ENCODE measurements around the gene GPR153.
A peak's percentile ranks its signal among the peaks of the same experiment; 100 is the strongest.

GPR153 gene

DNA sequence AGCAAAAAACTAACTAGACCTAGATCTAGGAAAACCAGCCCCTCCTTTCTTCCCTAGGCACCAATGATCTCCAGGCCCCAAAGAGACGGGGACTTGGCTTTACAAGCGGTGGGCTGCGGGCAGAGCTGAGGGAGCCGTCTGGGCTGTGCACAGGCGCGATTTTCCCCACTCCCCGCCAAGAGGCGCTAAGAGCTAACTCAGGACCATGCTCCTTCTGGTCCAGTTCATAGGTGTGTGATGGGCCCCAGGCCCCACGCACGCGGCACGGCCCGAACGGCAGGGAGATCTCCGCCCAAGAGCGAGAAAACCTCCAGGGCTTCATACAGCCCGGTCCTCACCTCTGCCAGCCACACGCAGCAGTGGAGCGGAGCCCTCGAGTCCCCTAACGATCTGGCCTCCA, 7.5 kb upstream of the GPR153 start:
- no peak for DNase-seq

GRCh38 chr1:6267686-6268322, 6.9 kb upstream of the GPR153 start:
- DNase-seq = no peak

GRCh38 chr1:6266641-6267040, 5.7 kb upstream of the GPR153 start:
- no peak for DNase-seq

DNA sequence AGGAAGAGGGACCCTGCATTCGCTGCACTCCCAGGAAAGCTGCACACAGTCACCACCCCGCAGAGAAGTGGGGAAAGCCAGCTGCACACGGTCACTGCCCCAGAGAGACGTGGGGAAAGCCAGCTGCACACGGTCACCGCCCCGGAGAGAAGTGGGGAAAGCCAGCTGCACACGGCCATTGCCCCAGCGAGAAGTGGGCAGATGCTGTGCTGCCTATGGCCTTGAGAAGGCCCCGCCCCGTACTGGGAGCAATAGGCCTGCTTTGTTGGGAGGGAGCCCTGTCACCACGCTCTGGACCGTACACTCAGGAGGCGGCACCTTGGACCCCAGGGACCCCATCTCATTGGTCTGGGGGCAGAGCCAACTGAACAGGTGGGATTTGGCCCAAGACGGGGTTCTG, 4.3 kb upstream of the GPR153 start:
- no peak for DNase-seq

- no peak for DNase-seq
These were observed 2.8 kb upstream of the GPR153 start for GRCh38 chr1:6263716-6264115.

DNA sequence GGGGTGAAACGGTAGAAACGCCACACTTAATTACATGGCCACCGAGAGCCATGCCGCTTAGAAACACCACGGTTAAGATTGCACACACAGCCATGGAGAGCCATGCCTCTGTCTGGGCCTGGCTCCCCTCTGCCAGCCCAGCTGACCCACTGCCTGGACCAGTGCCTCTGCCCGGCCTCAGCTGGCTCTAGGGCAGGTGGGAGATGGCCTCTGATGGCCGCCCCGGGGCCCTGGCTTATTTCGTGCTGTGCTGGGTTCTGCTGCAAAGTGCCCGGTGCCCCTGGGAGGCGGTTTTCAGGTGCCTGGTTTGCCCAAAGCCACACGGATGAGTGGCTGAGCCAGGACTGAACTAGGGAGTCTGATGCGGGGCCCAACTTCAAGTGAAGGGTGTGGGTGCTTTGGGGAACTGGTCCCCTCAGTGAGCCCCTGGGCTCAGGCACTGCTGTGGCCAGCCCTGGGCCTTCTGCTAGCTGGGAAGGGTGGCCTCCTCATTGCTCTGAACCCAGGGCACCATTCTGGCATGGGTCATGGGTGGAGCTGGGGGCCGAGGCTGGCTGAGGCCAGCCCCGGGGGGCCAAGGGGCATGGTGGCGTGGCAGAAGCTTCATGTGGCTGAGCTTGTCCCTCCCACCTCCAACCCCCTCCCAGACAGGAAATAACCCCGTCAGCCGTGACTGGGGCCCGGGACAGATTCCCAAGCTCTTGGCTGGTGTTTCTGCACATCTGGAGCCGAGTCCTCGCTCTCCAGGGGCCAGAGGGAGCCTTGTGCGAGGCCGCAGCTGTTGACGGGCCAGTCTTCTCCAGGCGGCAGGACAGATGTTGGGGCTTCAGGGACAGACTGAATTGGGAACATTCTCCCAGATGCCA, 1.9 kb upstream of the GPR153 start:
- DNase-seq = no peak

DNA sequence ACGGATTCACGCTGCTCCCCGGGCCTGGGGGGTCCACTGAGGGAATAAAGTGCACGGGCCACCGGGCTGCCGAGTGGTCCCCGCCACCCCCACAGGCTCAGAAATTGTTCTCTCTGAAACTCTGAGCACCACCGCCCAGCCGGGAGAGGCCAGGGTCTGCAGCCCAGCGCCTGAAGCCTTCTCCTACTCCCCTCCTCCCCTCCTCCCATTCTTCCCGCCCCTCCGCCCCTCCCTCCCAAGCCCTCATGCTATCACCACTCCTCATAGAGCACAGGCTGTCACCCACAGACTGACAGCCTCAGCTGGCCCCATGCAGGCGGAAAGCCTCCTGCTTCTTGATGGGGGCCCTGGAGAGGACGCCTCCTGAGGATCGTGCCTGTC, 707 bp upstream of the GPR153 start:
- no peak for DNase-seq

GRCh38 chr1:6260433-6260934, 414 bp downstream of the GPR153 start:
- DNase-seq = no peak

GRCh38 chr1:6259491-6260362, 1.2 kb downstream of the GPR153 start:
- DNase-seq = peak; percentile 86

DNA sequence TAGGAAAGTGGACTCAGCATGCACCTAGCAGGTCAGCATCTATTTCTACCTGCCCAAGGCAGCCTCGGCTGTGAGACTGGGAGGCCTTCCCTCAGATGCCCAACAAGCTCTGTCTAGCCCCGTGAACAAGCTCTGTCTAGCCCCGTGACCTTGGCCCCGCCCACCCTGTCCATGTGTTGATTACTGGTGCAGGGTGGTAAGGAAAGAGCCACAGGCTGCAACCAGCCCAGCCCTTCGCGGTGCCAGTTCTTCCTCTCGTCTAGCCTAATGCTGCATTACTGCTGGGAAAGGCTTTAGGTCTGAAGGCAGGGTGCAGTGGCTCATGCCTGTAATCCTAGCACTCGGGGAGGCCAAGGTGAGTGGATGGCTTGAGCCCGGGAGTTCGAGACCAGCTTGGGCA, 2.2 kb downstream of the GPR153 start:
- no peak for DNase-seq

GRCh38 chr1:6257541-6258069, 3.3 kb downstream of the GPR153 start:
- no peak for DNase-seq

DNA sequence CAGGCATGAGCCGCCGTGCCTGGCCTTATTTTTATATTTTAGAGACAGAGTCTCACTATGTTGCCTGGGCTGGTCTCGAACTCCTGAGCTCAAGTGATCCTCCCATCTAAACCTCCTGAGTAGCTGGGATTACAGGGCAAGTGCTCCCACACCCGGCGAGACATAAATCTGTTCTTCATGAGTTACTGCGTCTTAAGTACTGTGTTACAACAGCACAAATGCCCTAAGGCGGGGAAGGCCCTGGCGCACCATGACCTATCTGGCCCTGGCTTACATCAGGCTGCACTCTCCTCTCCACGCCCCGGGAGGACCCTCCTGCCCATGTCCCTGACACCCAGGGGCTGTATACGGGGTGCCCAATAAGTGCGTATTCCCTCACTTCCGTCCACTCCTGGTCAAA, 4.3 kb downstream of the GPR153 start:
- no peak for DNase-seq

DNA sequence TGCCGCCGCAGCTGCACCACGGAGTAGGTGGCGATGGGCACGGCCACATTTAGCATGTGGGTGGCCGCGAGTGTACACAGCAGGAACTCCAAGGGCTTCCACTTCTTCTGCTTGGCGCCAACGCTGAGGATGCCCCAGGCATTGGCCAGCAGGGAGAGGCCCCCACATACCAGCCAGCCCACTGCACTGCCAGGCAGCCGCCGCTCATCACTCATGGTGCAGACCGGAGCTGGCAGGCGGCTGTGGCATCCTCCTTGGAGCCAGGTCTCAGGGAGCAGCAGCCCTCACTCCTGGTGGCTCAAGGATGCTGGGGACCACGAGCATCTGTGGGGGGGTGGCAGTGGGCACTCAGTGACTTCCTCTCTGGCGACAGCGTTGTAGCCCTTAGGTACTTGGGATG, 6.2 kb downstream of the GPR153 start:
- DNase-seq = no peak

DNA sequence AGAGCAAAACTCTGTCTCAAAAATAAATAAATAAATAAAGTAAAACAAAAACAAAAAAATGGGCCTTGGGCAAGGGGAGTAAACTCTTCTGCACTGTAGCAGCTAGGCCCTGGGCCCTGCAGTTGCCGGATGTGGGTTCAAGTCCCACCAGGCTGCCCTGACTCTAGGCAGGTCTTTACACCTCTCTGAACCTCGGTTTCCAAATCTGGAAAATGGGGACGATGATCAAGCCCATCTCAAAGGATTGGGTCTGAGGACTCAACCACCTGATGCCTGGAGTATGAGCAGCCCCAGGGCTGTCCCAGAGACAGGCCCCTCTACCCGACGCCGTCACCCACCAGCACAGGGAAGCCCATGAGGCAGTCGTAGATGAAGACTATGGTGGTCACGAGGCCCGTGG, 7.5 kb downstream of the GPR153 start:
- no peak for DNase-seq

- no peak for DNase-seq
These were observed 8.6 kb downstream of the GPR153 start for GRCh38 chr1:6252374-6252710.

GRCh38 chr1:6251681-6252373, 9.1 kb downstream of the GPR153 start:
- no peak for DNase-seq

DNA sequence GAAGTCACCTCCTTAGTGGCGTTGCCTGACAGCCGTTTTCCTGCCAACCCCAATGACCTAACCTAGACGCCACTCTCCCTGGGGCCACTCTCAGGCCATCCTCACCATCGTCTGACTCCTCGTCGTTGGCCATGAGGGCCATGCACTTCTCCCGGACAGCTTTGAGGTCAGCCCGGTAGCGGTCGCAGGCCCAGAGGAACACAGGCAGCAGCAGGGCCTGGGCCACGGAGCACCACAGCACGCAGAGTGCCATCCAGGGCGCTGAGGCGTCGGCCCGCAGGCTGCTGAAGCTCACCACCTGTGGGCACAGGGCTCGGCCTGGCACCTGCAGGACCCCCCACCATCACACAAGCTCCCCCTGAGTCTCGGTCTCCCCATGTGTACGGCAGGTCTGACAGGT, 9.7 kb downstream of the GPR153 start:
- no peak for DNase-seq

DNA sequence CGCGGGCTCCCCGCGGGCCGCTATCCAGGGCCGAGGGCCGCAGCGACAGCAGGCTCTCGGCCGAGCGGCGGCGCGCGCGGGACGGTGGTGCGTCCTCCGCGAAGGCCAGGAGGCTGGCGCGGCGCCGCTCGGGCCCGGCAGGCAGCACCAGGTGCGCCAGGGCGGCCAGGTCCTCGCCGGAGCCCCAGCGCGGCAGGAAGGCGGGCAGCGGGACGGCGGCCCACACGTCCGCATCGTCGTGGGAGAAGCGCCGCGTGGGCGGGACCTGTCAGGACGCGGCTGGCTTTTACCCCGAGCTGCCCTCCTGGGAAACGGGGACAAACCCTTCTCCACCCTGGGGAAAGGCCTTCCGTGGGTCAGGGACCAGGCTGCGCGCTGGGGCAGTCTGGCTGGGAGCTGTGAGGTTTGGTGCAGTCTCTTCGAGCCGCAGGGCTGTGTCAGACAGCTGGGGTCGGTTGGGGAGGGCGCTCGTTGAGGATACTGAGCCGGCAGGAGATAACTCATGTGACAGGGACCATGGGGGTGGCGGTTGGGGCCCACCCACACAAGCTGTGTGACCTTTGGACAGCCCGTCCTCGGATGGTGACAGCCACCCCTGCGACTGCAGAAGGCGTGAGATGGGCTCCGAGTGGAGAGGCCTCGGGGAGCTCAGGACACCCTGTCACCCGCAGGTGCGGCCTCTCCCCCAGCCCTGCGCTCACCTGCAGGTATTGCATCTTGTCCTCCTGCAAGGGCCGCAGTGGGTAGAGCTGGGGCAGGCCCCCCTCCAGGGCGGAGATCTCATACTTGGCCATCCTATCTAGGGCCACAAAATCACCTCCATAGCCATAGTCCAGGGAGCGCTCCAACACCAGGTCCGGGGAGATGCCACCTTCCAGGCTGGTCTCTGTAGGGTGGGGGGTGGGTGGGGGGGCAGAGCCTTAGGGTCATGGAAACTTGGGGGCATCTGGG, 10.9 kb downstream of the GPR153 start:
- no peak for DNase-seq

GRCh38 chr1:6248932-6249738, 11.8 kb downstream of the GPR153 start:
- DNase-seq = no peak

DNA sequence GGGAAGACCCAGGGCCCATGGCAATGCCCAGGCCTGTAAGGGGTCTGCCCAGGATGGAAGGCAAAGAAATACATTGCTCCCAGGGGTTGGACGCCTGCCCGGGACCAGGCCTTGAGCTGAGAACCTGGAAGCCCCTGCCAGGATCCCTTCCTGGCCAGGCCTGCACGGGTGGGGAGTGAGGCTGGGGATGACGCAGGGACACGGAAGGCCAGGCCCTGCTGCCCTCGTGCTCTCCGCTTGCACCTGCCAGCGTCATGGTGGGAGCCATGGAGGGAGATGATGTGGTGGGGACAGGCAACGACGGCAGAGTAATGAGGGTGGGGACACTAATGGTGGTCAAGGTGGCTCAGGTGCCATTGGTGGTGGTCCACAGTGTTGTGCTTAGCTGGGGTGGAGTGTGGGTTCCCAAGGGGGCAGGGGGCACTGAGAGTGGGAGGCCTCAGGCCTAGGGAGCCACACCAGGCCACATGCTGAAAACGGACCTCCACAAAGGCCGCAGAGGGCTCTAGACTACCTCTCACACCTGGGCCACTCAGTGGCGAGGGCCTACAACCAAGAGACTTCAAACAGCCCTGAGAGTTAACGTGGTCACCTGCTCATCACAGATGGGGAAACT, 12.6 kb downstream of the GPR153 start:
- no peak for DNase-seq
